NCI-H446 treated with DMSO at 0.1 percent for 48 hours (cell line): ENCODE data around the gene SLC25A6.
"Not testable (repeated sequence)": the region's sequence is repeated elsewhere in the genome, so short reads cannot be mapped to it uniquely, and the experiment has no call there.

Experiments
- DNase-seq: peaks from one replicate; lab custom pipeline; 2025; lab: John Stamatoyannopoulos, UW

The SLC25A6 gene

GRCh38 chrX:1412551-1413161, 20.7 kb upstream of the SLC25A6 start:
- DNase-seq: no peak

- no peak for DNase-seq
Measured at GRCh38 chrX:1411326-1411725, 19.4 kb upstream of the SLC25A6 start.

GRCh38 chrX:1407035-1407434, 15.1 kb upstream of the SLC25A6 start:
- no peak for DNase-seq

DNA sequence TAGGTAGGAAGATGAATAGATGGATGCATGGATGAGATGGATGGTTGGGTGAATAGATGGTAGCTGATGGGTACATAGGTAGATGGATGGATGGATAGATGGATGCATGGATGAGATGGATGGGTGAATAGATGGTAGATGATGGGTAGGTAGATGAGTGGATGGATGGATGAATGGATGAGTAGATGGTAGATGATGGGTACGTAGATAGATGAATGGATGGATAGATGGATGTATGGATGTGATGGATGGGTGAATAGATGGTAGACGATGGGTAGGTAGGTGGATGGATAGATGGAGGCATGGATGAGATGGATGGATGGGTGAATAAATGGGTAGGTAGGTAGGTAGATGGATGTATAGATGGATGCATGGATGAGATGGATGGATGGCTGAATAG, 13.9 kb upstream of the SLC25A6 start:
- DNase-seq: not testable (repeated sequence)

DNA sequence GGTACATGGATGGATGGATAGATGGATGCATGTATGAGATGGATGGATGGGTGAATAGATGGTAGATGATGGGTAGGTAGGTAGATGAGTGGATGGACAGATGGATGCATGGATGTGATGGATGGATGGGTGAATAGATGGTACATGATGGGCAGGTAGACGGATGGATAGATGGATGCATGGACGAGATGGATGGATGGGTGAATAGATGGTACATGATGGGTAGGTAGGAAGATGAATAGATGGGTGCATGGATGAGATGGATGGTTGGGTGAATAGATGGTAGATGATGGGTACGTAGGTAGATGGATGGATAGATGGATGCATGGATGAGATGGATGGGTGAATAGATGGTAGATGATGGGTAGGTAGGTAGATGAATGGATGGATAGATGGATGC, 12.0 kb upstream of the SLC25A6 start:
- not testable (repeated sequence) for DNase-seq

DNA sequence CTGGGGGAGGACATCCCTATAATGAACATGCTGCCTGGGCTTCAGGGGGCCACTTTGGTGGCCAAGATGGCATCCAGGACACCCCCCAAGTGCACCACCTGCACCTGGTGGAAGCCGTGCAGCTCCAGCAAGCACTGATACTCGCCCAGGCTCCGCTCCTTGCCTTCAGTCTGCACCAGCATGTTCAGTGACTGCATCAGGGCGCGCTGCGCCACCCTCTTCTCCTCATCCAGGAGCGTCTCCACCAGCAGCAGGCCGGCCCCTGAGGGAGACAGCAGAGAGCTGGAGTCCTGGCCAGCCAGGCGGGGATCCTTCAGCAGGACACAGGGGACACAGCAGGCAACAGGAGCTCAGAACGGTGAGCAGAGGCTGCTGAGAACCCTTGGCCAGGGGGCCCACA, 11.3 kb upstream of the SLC25A6 start:
- DNase-seq: no peak

GRCh38 chrX:1401611-1402430, 9.9 kb upstream of the SLC25A6 start:
- DNase-seq: no peak

- no peak for DNase-seq
Measured at GRCh38 chrX:1400742-1401471, 9.0 kb upstream of the SLC25A6 start.

DNA sequence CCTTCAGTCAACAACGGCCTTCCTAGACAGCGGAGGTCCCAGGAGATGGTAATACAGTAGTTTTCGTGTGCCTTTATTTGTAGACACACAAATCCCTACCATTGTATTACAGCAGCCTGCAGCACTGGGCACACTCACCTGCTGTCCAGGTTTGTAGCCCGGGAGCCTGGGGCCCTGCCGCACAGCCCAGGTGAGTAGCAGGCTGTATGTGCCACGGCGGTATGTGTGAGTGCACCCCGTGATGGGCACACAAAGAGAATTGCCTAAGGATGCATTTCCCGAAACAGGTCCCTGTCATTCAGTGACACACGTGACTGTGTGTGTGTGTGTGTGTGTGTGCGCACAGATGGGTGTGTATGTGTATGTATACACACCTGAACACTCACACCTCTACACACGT, 8.1 kb upstream of the SLC25A6 start:
- no peak for DNase-seq

GRCh38 chrX:1398431-1399340, 6.8 kb upstream of the SLC25A6 start:
- no peak for DNase-seq

GRCh38 chrX:1397441-1398270, 5.7 kb upstream of the SLC25A6 start:
- DNase-seq: no peak

GRCh38 chrX:1397001-1397400, 5.1 kb upstream of the SLC25A6 start:
- no peak for DNase-seq

DNA sequence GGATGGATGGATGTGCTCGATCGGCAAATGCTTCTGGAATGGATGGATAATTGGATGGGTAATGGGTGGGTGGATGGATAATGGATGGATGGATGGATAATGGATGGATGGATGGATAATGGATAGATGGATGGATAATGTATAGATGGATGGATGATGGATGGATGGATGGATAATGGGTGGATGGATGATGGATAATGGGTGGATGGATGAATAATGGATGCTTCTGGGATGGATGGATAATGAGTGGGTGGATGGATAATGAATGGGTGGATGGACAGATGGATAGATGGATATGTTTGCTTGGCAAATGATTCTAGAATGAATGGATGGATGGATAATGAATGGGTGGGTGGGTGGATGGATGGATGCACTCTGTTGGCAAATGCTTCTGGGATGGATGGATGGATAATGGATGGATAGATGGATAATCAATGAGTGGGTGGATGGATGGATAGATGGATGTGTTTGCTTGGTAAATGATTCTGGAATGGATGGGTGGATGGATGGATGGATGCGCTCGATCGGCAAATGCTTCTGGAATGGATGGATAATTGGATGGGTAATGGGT, 3.8 kb upstream of the SLC25A6 start:
- no peak for DNase-seq

DNA sequence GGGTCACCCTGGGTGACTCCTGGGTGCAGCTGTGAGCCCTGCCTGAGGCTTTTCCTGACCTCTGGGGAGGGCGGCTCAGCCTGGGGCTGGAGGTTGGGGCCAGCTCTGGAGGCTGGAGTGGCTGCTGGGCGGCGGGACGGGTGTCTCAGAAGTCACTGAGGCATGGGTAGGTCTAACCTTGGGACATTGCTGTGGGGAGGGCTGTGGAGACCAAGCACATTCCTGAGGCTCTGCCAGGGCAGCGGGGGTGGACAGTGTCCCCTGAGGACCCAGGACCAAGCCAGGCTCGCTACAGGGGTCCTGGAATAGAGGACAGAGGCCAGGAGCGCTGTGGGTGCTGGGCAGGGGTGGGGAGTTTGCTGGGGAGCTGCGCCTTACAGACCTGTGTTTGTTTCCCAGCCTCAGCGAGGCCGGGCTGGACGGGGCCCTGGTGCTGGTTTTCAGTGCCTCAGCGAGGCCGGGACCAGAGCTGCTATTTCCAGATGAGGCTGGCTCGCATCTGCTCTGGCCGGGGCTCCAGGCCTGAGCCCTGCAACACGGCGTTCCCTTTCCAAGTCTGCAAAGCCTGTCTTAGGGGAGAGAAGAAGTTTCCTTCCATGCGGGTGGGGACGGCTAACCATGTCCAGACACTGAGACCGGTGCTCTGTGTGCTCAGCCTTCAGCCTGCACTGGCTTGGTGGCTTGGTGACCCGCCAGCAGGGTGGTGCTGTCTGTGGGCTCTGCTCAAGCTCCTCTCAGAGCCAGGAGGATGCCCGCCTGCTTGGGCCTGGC, 3.0 kb upstream of the SLC25A6 start:
- DNase-seq: no peak

GRCh38 chrX:1393871-1394615, 2.1 kb upstream of the SLC25A6 start:
- DNase-seq: no peak

DNA sequence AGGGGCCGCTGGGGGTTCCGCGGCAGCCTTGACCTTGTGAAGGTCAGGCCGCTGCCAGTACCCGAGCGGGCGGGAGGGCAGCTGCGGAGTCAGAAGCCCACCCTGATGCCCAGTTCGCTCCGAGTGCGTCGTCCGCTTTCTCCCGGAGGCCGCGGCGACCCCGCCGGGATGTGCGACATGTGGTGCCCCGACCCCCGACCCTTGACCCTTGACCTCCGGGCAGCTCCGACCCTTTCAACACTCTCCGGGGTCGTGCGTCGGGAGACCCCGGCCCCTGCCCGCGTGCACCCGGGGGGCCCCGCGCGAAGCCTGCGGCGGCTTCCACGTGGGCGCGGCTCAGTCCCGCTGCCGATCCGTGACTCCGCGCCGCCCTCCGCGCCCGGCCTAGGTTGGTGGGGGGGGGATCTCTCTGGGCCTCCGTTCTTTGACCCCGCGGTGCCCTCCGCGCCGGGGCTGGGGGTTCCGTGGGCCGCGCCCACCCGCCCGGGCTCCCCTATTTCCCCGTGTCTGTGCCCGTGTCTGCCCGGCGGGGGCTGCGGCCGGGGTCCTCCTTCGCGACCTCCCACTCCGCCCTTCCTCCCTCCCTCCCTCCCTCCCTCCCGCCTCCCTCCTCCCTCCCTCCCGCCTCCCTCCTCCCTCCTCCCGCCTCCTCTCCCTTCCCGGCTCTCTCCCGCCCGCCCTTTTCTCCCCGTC, 609 bp upstream of the SLC25A6 start:
- DNase-seq: no peak

DNA sequence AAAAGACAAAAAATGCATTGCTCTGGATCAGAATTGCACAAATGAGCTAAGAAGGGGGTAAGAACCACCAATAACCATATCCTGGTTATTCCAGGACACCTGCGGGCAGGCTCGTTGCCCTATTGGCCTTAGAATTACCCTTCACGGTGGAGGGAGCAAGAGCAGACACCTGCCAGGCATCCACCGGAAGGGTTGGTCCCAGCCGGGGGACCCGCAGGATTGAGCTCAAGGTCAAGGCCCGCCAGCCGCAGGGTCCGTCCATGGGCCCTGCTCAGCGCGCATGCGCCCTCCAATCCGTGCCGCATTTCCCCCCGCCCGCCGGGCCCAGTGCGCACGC, 575 bp downstream of the SLC25A6 start:
- DNase-seq: no peak

- DNase-seq: no peak
Measured at GRCh38 chrX:1390621-1391369, 1.1 kb downstream of the SLC25A6 start.
